ENCODE results near the gene FAM83B.
"Not testable (repeated sequence)": the region's sequence is repeated elsewhere in the genome, so short reads cannot be mapped to it uniquely, and the experiment has no call there.

Gene FAM83B

GRCh38 chr6:54817834-54818233 lies 28.7 kb upstream of the FAM83B start:
- no peaks in the 10 kb centered on the region for H3K27me3 ChIP-seq (replicated peaks; ENCODE audit: control insufficient read depth, insufficient read depth, low read length)
- no peak for TF ChIP-seq CTCF (IDR thresholded peaks at IDR 0.05; ENCODE audit: insufficient read depth, low read length, poor library complexity, severe bottlenecking)
- H3K36me3 ChIP-seq (ENCODE audit: control insufficient read depth, insufficient read depth, low read length): no peaks in the 10 kb centered on the region
- H3K4me3 ChIP-seq (replicated peaks; ENCODE audit: low read depth, low read length): no peak overlapping the region
- no peak for DNase-seq (ENCODE audit: extremely low read depth, insufficient read length)

- not testable (repeated sequence) for H3K27me3 ChIP-seq (replicated peaks; ENCODE audit: control insufficient read depth, insufficient read depth, low read length); H3K4me3 ChIP-seq (replicated peaks; ENCODE audit: low read depth, low read length); H3K36me3 ChIP-seq (ENCODE audit: control insufficient read depth, insufficient read depth, low read length); DNase-seq (ENCODE audit: extremely low read depth, insufficient read length)
These were observed 22.3 kb upstream of the FAM83B start for GRCh38 chr6:54824225-54824624.

GRCh38 chr6:54827010-54827409 lies 19.6 kb upstream of the FAM83B start:
- no peaks in the 10 kb centered on the region for H3K27me3 ChIP-seq (replicated peaks; ENCODE audit: control insufficient read depth, insufficient read depth, low read length)
- no peak overlapping the region for H3K4me3 ChIP-seq (replicated peaks; ENCODE audit: low read depth, low read length)
- no peak for DNase-seq (ENCODE audit: extremely low read depth, insufficient read length)
- no peak for TF ChIP-seq CTCF (IDR thresholded peaks at IDR 0.05; ENCODE audit: insufficient read depth, low read length, poor library complexity, severe bottlenecking)
- H3K36me3 ChIP-seq (ENCODE audit: control insufficient read depth, insufficient read depth, low read length): no peaks in the 10 kb centered on the region

GRCh38 chr6:54830216-54830615 lies 16.4 kb upstream of the FAM83B start:
- TF ChIP-seq CTCF (IDR thresholded peaks at IDR 0.05; ENCODE audit: insufficient read depth, low read length, poor library complexity, severe bottlenecking): no peak
- no peaks in the 10 kb centered on the region for H3K27me3 ChIP-seq (replicated peaks; ENCODE audit: control insufficient read depth, insufficient read depth, low read length)
- no peak for DNase-seq (ENCODE audit: extremely low read depth, insufficient read length)
- H3K36me3 ChIP-seq (ENCODE audit: control insufficient read depth, insufficient read depth, low read length): no peaks in the 10 kb centered on the region
- H3K4me3 ChIP-seq (replicated peaks; ENCODE audit: low read depth, low read length): no peak overlapping the region

GRCh38 chr6:54835176-54835575 lies 11.4 kb upstream of the FAM83B start:
- no peaks in the 10 kb centered on the region for H3K36me3 ChIP-seq (ENCODE audit: control insufficient read depth, insufficient read depth, low read length)
- no peak overlapping the region for H3K4me3 ChIP-seq (replicated peaks; ENCODE audit: low read depth, low read length)
- DNase-seq (ENCODE audit: extremely low read depth, insufficient read length): no peak
- no peak for TF ChIP-seq CTCF (IDR thresholded peaks at IDR 0.05; ENCODE audit: insufficient read depth, low read length, poor library complexity, severe bottlenecking)
- H3K27me3 ChIP-seq (replicated peaks; ENCODE audit: control insufficient read depth, insufficient read depth, low read length): no peaks in the 10 kb centered on the region

GRCh38 chr6:54846857-54847674 lies 495 bp downstream of the FAM83B start:
- no peaks in the 10 kb centered on the region for H3K27me3 ChIP-seq (replicated peaks; ENCODE audit: control insufficient read depth, insufficient read depth, low read length)
- no peak overlapping the region for H3K4me3 ChIP-seq (replicated peaks; ENCODE audit: low read depth, low read length)
- no peak for DNase-seq (ENCODE audit: extremely low read depth, insufficient read length)
- H3K36me3 ChIP-seq (ENCODE audit: control insufficient read depth, insufficient read depth, low read length): no peaks in the 10 kb centered on the region
- no peak for TF ChIP-seq CTCF (IDR thresholded peaks at IDR 0.05; ENCODE audit: insufficient read depth, low read length, poor library complexity, severe bottlenecking)
